Astrocyte (in vitro differentiated cells and primary cell): ENCODE data around the gene MYO15B.

ENCODE experiments used
- EZH2 ChIP-seq: IDR thresholded peaks from 2 replicates; pipeline ENCODE4 v1.6.1; 2012; ENCODE audit warnings: mild to moderate bottlenecking, low read length, inconsistent platforms; ENCODE audit not compliant: insufficient read depth
- TF ChIP-seq, protein P1 (sequence below): IDR thresholded peaks from 2 replicates; pipeline ENCODE4 v1.5.1; 2011; ENCODE audit warnings: low read depth, mild to moderate bottlenecking, inconsistent platforms, low read length, moderate library complexity; ENCODE audit not compliant: insufficient read depth

DNA sequence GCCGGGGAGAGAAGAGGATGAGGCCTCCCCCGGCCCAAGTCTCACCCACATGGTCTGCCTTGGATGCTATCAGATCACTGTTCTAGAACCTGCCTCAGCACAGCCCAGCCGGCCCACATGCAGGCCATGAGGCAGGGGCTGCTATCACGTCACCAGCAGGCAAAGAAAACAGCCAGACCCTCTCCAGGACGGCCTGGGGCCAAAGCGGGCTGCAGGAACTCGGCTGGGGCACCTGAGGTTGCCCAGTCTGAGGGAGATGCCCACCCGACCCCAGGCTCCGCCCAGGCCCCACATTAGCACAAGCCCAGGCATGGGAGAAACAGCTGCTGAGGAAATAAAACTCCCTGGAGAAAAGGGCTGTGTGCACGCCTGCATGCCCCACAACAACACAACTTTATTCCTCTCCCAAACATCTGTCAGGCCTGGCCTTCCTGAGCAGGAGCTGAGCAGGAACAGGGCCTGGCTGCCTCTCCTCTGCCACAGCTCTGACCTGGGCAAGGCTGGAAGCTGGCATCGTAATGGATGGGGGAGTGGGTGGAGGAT is 39.0 kb downstream of the MYO15B start:
- no peak for TF ChIP-seq EZH2
- TF ChIP-seq, protein P1, sequence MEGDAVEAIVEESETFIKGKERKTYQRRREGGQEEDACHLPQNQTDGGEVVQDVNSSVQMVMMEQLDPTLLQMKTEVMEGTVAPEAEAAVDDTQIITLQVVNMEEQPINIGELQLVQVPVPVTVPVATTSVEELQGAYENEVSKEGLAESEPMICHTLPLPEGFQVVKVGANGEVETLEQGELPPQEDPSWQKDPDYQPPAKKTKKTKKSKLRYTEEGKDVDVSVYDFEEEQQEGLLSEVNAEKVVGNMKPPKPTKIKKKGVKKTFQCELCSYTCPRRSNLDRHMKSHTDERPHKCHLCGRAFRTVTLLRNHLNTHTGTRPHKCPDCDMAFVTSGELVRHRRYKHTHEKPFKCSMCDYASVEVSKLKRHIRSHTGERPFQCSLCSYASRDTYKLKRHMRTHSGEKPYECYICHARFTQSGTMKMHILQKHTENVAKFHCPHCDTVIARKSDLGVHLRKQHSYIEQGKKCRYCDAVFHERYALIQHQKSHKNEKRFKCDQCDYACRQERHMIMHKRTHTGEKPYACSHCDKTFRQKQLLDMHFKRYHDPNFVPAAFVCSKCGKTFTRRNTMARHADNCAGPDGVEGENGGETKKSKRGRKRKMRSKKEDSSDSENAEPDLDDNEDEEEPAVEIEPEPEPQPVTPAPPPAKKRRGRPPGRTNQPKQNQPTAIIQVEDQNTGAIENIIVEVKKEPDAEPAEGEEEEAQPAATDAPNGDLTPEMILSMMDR, result no peak
